ENCODE results near the gene ASH1L.

The ASH1L gene

DNA sequence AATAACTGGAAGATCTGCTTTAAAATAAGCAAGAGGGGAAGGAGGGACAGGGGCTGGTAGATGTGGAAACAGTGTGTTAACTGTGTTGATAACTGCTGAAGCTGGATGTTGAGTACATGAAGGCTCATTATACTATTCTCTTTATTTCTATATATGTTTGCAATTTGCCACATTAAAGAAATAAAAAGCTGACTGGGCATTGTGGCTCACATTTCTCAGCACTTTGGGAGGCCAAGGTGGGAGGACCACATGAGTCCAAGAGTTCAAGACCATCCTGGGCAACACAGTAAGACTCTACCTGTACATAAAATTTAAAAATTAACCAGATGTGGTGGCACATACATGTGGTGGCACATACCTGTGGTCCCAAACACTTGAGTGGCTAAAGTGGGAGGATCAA lies 6.7 kb downstream of the ASH1L start:
- Histone ChIP-seq H3K27ac (ENCODE audit: low read length) (no peak overlapping the region), H3K4me1 (ENCODE audit: control insufficient read depth, insufficient read depth, low read length) (peaks cover 4% of the 10 kb centered on the region), H3K27me3 (ENCODE audit: control insufficient read depth in 1 of 2, insufficient read depth in 2 of 2, low read length in 2 of 2) (no peaks in the 10 kb centered on the region), H3K4me3 (ENCODE audit: low read length in 2 of 2) (no peak overlapping the region), H3K9ac (ENCODE audit: low read length in 2 of 2) (no peak overlapping the region), H3K9me3 (ENCODE audit: control insufficient read depth in 2 of 2, low read length in 2 of 2) (no peaks in the 10 kb centered on the region), H3K36me3 (ENCODE audit: control insufficient read depth in 2 of 2, insufficient read depth in 2 of 2, low read length in 2 of 2) (no peaks in the 10 kb centered on the region)

DNA sequence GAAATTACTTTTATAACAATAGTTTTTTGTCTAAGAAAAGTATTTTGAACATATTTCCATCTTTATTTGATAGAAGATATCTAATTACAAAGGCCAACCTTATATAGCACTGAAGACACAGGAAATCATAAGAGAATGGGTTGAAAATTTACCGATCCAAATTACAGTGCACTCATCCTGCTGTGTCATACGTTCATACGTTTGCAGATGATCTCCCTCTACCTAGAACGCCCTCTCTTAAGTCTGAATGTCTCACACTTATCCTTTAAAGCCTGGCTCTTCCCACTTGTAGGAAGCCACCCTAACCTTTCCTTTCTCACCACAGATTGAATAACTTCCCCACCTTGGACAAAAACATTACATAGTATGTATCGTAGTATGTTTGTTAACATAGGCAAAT lies 9.3 kb downstream of the ASH1L start:
- H3K27me3 ChIP-seq (ENCODE audit: control insufficient read depth in 1 of 2, insufficient read depth in 2 of 2, low read length in 2 of 2), result no peaks in the 10 kb centered on the region
- H3K36me3 ChIP-seq (ENCODE audit: control insufficient read depth in 2 of 2, insufficient read depth in 2 of 2, low read length in 2 of 2), result no peaks in the 10 kb centered on the region
- H3K4me3 ChIP-seq (ENCODE audit: low read length in 2 of 2), result no peak overlapping the region
- H3K9me3 ChIP-seq (ENCODE audit: control insufficient read depth in 2 of 2, low read length in 2 of 2), result no peaks in the 10 kb centered on the region
- H3K4me1 ChIP-seq (ENCODE audit: control insufficient read depth, insufficient read depth, low read length), result peaks cover 2% of the 10 kb centered on the region
- H3K27ac ChIP-seq (ENCODE audit: low read length), result no peak overlapping the region
- no peak overlapping the region for H3K9ac ChIP-seq (ENCODE audit: low read length in 2 of 2)

DNA sequence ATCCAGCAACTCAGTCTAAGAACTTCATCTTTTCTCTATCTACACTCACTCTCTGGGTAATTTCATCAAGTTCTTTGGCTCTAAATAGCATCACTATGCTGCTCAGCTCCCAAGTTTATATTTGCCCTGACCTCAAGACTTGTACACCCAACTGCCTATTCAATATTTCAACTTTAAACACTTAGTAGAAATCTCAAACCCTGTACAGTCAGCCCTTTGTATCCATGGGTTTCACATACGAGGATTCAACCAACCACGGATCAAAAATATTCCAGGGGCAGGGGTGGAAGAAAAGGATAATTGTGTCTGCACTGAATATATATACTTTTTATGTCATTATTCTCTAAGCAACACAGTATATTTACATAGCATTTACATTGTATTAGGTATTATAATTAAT lies 13.9 kb downstream of the ASH1L start:
- no peaks in the 10 kb centered on the region for H3K36me3 ChIP-seq (ENCODE audit: control insufficient read depth in 2 of 2, insufficient read depth in 2 of 2, low read length in 2 of 2)
- H3K4me1 ChIP-seq (ENCODE audit: control insufficient read depth, insufficient read depth, low read length), result peaks cover 3% of the 10 kb centered on the region
- no peaks in the 10 kb centered on the region for H3K9me3 ChIP-seq (ENCODE audit: control insufficient read depth in 2 of 2, low read length in 2 of 2)
- no peaks in the 10 kb centered on the region for H3K27me3 ChIP-seq (ENCODE audit: control insufficient read depth in 1 of 2, insufficient read depth in 2 of 2, low read length in 2 of 2)
- H3K9ac ChIP-seq (ENCODE audit: low read length in 2 of 2), result no peak overlapping the region
- H3K4me3 ChIP-seq (ENCODE audit: low read length in 2 of 2), result no peak overlapping the region
- no peak overlapping the region for H3K27ac ChIP-seq (ENCODE audit: low read length)

DNA sequence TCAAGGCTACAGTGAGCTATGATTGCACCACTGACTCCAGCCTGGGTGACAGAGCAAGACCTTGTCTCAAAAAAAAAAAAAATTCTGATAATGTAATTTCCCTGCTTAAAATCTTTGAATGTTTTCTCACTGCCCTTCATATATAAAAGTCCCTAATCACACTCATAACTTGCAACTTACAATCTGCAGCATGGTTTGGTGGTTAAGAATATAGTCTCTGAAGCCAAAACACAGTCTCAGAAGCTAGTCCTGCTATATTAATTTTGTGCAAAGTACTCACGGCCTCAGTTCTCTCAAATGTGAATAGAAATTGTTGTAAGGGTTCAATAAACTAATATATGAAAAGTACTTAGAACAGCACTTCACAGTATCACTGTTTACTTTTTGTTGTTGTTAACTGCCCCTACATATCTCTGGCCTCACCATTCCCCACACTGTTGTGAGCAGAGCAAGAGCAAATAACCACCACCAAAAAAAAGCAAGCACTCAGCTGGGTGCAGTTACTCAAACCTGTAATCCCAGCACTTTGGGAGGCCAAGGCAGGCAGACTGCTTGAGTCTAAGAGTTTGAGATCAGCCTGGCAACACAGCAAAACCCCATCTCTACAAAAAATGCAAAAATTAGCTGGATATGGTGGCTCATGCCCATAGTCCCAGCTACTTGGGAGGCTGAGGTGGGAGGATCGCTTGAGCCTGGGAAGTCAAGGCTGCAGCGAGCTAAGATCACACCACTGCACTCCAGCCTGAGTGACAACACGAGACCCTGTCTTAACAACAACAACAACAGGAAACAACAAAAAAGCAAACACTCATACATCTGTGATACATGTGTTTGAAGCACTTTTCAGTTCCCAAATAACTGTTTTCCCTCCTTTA lies 22.4 kb downstream of the ASH1L start:
- no peak overlapping the region for H3K9ac ChIP-seq (ENCODE audit: low read length in 2 of 2)
- no peaks in the 10 kb centered on the region for H3K27me3 ChIP-seq (ENCODE audit: control insufficient read depth in 1 of 2, insufficient read depth in 2 of 2, low read length in 2 of 2)
- peaks cover 0 to 2% of the 10 kb centered on the region in 2 donors for H3K36me3 ChIP-seq (ENCODE audit: control insufficient read depth in 2 of 2, insufficient read depth in 2 of 2, low read length in 2 of 2)
- H3K4me1 ChIP-seq (ENCODE audit: control insufficient read depth, insufficient read depth, low read length), result peaks cover 4% of the 10 kb centered on the region
- H3K9me3 ChIP-seq (ENCODE audit: control insufficient read depth in 2 of 2, low read length in 2 of 2), result no peaks in the 10 kb centered on the region
- no peak overlapping the region for H3K4me3 ChIP-seq (ENCODE audit: low read length in 2 of 2)
- no peak overlapping the region for H3K27ac ChIP-seq (ENCODE audit: low read length)

DNA sequence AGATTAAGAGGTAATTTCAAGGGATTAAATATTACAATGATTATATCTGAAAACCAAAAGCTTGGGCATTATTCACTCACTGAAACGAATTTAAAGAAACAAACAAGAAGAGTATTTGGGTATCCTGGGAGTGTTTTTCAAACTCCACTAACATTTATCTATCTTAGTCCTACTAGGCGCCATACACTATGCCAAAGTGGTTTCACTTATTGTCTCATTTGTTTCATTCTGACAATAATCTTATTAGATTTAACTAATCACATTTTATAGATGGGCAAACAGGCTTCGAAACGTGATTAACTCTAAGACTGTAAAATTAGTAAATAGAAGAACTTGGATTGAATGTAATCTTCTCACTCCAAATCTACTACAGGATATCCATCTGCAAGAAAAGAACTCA lies 25.4 kb downstream of the ASH1L start:
- H3K4me1 ChIP-seq (ENCODE audit: control insufficient read depth, insufficient read depth, low read length), result peaks cover 4% of the 10 kb centered on the region

DNA sequence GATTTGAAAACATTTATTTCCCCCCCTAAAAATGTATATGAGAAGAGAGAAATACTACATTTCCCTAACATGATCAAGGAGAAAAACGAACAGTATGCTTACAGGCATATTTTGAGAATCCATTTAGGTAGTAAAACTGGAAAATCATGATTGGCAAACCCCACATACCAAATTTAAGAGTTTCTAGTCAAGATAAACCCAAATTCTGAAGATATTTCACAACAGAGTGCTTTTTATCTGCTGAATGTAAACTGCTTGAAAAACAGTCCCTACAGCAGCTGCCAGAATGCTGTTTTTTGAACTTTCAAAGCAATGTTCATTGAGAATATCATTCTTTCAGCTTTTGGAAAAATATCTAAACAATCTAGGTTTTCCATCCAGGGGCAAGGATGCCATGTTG lies 31.0 kb downstream of the ASH1L start:
- no peaks in the 10 kb centered on the region for H3K9me3 ChIP-seq (ENCODE audit: control insufficient read depth in 2 of 2, low read length in 2 of 2)
- peaks cover 4% of the 10 kb centered on the region for H3K4me1 ChIP-seq (ENCODE audit: control insufficient read depth, insufficient read depth, low read length)
- no peaks in the 10 kb centered on the region for H3K36me3 ChIP-seq (ENCODE audit: control insufficient read depth in 2 of 2, insufficient read depth in 2 of 2, low read length in 2 of 2)
- H3K9ac ChIP-seq (ENCODE audit: low read length in 2 of 2), result no peak overlapping the region
- no peaks in the 10 kb centered on the region for H3K27me3 ChIP-seq (ENCODE audit: control insufficient read depth in 1 of 2, insufficient read depth in 2 of 2, low read length in 2 of 2)
- no peak overlapping the region for H3K27ac ChIP-seq (ENCODE audit: low read length)
- H3K4me3 ChIP-seq (ENCODE audit: low read length in 2 of 2), result no peak overlapping the region

More for the DNA sequence above, 25.4 kb downstream of the ASH1L start:
- H3K9ac ChIP-seq (ENCODE audit: low read length in 2 of 2), result no peak overlapping the region
- H3K9me3 ChIP-seq (ENCODE audit: control insufficient read depth in 2 of 2, low read length in 2 of 2), result no peaks in the 10 kb centered on the region
- no peak overlapping the region for H3K27ac ChIP-seq (ENCODE audit: low read length)
- H3K27me3 ChIP-seq (ENCODE audit: control insufficient read depth in 1 of 2, insufficient read depth in 2 of 2, low read length in 2 of 2), result no peaks in the 10 kb centered on the region
- H3K4me3 ChIP-seq (ENCODE audit: low read length in 2 of 2), result no peak overlapping the region
- H3K36me3 ChIP-seq (ENCODE audit: control insufficient read depth in 2 of 2, insufficient read depth in 2 of 2, low read length in 2 of 2), result peaks cover 0 to 2% of the 10 kb centered on the region in 2 donors

DNA sequence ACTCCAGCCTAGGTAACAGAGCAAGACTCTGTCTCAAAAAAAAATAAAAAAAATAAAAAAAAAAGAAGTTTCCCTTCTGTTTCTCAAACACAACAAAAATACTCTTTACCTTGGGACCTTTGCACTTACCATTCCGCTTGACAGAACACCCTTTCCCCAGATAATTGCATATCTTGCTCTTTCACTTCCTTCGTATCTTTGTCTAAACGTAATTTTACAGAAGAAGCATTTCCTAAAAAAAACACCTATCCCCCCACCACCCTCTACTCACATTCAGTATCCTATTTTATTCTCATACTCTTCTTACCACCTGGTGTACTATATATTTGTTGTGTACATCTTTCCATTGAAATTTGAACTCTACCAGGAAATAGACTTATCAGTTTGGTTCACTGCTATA lies 32.7 kb downstream of the ASH1L start:
- Histone ChIP-seq H3K4me3 (ENCODE audit: low read length in 2 of 2) (no peak overlapping the region), H3K36me3 (ENCODE audit: control insufficient read depth in 2 of 2, insufficient read depth in 2 of 2, low read length in 2 of 2) (no peaks in the 10 kb centered on the region), H3K27ac (ENCODE audit: low read length) (no peak overlapping the region), H3K9ac (ENCODE audit: low read length in 2 of 2) (no peak overlapping the region), H3K27me3 (ENCODE audit: control insufficient read depth in 1 of 2, insufficient read depth in 2 of 2, low read length in 2 of 2) (no peaks in the 10 kb centered on the region), H3K9me3 (ENCODE audit: control insufficient read depth in 2 of 2, low read length in 2 of 2) (no peaks in the 10 kb centered on the region), H3K4me1 (ENCODE audit: control insufficient read depth, insufficient read depth, low read length) (no peaks in the 10 kb centered on the region)

DNA sequence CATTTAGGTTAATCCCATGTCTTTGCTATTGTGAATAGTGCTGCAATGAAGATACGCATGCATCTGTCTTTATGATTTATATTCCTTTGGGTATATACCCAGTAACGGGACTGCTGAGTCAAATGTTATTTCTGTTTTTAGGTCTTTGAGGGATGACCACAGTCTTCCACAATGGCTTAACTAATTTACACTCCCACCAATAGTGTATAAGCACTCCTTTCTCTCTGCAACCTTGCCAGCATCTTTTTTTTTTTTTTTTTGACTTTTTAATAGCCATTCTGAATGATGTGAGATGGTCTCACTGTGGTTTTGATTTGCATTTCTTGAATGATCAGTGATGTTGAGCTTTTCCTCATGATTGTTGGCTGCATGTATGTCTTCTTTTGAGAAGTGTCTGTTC lies 33.5 kb downstream of the ASH1L start:
- Histone ChIP-seq H3K27me3 (ENCODE audit: control insufficient read depth in 1 of 2, insufficient read depth in 2 of 2, low read length in 2 of 2) (no peaks in the 10 kb centered on the region), H3K4me3 (ENCODE audit: low read length in 2 of 2) (no peak overlapping the region), H3K36me3 (ENCODE audit: control insufficient read depth in 2 of 2, insufficient read depth in 2 of 2, low read length in 2 of 2) (no peaks in the 10 kb centered on the region), H3K27ac (ENCODE audit: low read length) (no peak overlapping the region), H3K4me1 (ENCODE audit: control insufficient read depth, insufficient read depth, low read length) (no peaks in the 10 kb centered on the region), H3K9me3 (ENCODE audit: control insufficient read depth in 2 of 2, low read length in 2 of 2) (no peaks in the 10 kb centered on the region), H3K9ac (ENCODE audit: low read length in 2 of 2) (no peak overlapping the region)

DNA sequence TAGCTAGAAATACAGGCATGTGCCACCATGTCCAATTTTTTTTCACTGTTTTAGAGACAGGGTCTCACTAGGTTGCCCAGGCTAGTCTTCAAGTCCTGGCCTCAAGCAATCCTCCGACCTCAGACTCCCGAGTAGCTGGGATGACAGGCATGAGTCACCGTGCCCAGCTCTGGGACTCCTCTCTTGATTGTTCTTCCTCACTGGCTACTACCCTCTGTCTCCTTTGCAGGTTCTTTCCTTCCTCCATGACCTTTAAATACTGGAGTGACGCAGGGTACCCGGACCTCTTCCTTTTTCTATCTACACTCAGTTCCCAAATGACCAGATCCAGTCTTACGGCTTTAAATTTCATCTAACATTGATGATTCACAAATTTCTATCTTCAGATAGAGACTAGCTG lies 34.9 kb downstream of the ASH1L start:
- no peaks in the 10 kb centered on the region for H3K9me3 ChIP-seq (ENCODE audit: control insufficient read depth in 2 of 2, low read length in 2 of 2)
- no peak overlapping the region for H3K4me3 ChIP-seq (ENCODE audit: low read length in 2 of 2)
- no peak overlapping the region for H3K9ac ChIP-seq (ENCODE audit: low read length in 2 of 2)
- H3K27me3 ChIP-seq (ENCODE audit: control insufficient read depth in 1 of 2, insufficient read depth in 2 of 2, low read length in 2 of 2), result no peaks in the 10 kb centered on the region
- no peak overlapping the region for H3K27ac ChIP-seq (ENCODE audit: low read length)
- H3K4me1 ChIP-seq (ENCODE audit: control insufficient read depth, insufficient read depth, low read length), result no peaks in the 10 kb centered on the region
- no peaks in the 10 kb centered on the region for H3K36me3 ChIP-seq (ENCODE audit: control insufficient read depth in 2 of 2, insufficient read depth in 2 of 2, low read length in 2 of 2)

DNA sequence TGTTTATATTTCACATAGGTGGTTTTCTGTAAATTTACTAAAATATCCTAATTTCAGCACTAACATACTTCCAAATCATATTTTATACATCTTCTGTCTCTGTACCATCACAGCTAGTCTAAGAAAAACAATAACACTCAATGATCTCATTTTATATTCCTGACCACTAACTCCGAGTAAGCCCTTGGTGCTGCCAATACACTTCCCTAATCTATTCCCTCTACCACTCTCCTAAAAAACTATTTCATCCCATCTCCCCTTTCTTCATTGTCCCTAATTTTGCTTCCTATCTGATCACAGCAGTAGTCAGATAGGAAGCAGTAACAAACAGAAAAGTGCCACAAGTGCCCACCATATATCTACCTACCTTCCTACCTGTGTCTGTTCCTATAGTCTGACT lies 36.2 kb downstream of the ASH1L start:
- Histone ChIP-seq H3K9me3 (ENCODE audit: control insufficient read depth in 2 of 2, low read length in 2 of 2) (no peaks in the 10 kb centered on the region), H3K36me3 (ENCODE audit: control insufficient read depth in 2 of 2, insufficient read depth in 2 of 2, low read length in 2 of 2) (no peaks in the 10 kb centered on the region), H3K4me3 (ENCODE audit: low read length in 2 of 2) (no peak overlapping the region), H3K27ac (ENCODE audit: low read length) (no peak overlapping the region), H3K9ac (ENCODE audit: low read length in 2 of 2) (no peak overlapping the region), H3K4me1 (ENCODE audit: control insufficient read depth, insufficient read depth, low read length) (no peaks in the 10 kb centered on the region), H3K27me3 (ENCODE audit: control insufficient read depth in 1 of 2, insufficient read depth in 2 of 2, low read length in 2 of 2) (no peaks in the 10 kb centered on the region)

DNA sequence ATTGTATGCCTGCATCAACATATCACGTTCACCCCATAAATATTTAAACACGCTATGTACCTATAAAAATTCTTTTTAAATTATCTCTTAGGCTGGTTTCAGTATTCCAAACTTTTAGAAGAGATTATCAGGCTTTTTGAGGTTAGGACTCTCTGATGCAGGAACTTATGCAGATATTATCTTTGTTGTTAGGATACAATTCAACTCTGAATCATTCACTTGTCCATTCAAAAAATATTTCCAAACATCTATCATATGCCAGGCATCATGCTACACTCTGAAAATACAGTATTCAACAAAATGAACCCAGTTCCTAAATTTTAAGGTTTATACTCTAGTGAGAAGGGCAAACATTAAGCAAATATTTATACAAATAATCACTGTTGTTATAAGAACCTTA lies 40.5 kb downstream of the ASH1L start:
- Histone ChIP-seq H3K4me3 (ENCODE audit: low read length in 2 of 2) (no peak overlapping the region), H3K36me3 (ENCODE audit: control insufficient read depth in 2 of 2, insufficient read depth in 2 of 2, low read length in 2 of 2) (no peaks in the 10 kb centered on the region), H3K27ac (ENCODE audit: low read length) (no peak overlapping the region), H3K9ac (ENCODE audit: low read length in 2 of 2) (no peak overlapping the region), H3K9me3 (ENCODE audit: control insufficient read depth in 2 of 2, low read length in 2 of 2) (no peaks in the 10 kb centered on the region), H3K4me1 (ENCODE audit: control insufficient read depth, insufficient read depth, low read length) (no peaks in the 10 kb centered on the region), H3K27me3 (ENCODE audit: control insufficient read depth in 1 of 2, insufficient read depth in 2 of 2, low read length in 2 of 2) (no peaks in the 10 kb centered on the region)

Measured in stomach smooth muscle (tissue), 2 donors.